Colonic mucosa (tissue), 4 donors: ENCODE results near the gene JAZF1. TPM values are rescaled to one million over a fixed set of nuclear protein-coding genes. Genes with fewer than 3 reads are reported as not detected.

ENCODE experiments used
- DNase-seq: peaks from one replicate; pipeline ENCODE4 v3.0.0-alpha.2; 2020
- H3K27ac ChIP-seq: fragments of 200-600 bp; one replicate; pipeline ENCODE4 v1.8.0; 2021
- H3K27me3 ChIP-seq: fragments of 200-600 bp; one replicate; pipeline ENCODE4 v1.8.0; 2021
- H3K36me3 ChIP-seq: fragments of 200-600 bp; one replicate; pipeline ENCODE4 v1.8.0; 2021
- H3K4me1 ChIP-seq: fragments of 200-600 bp; one replicate; pipeline ENCODE4 v1.8.0; 2021; ENCODE audit warnings: mild to moderate bottlenecking
- H3K4me3 ChIP-seq: fragments of 200-600 bp; one replicate; pipeline ENCODE4 v1.8.0; 2021
- H3K9ac ChIP-seq, 2 donors: one replicate each; pipeline ENCODE4 v1.7.0; 2013; ENCODE audit warnings: control low read depth in 2 of 2, low read depth in 2 of 2, low read length in 2 of 2
- H3K9me3 ChIP-seq: fragments of 200-600 bp; one replicate; pipeline ENCODE4 v1.8.0; 2021
- intact Hi-C: fragments of 100-400 bp; cut with DNase I; formaldehyde crosslinking; loops from one replicate; pipeline ENCODE4 v1.14.1; 2022
- total RNA-seq, 2 donors: library from RNA; stranded (reverse); fragmentation: NEBNext Ultra II Directional in 1 of 2; extraction: Animal tissue kit (Norgen Biotek cat#: 25700) in 1 of 2; gene quantifications; one replicate each; pipeline ENCODE4 v1.2.1, GENCODE V29; 2021
- TF ChIP-seq, protein P1 (sequence below): fragments of 200-600 bp; IDR thresholded peaks from one replicate; pipeline ENCODE4 v1.8.0; 2022; ENCODE audit warnings: antibody characterized with exemption, mild to moderate bottlenecking
- donor health status: healthy.
- donor health status: DM: no; HTN: no; CAD: no.
- donor health status: DM: no; HTN: no; CAD: no.

Gene JAZF1
- total RNA-seq, 2 donors from 2014 or later, result 1.8 to 10.1 TPM

DNA sequence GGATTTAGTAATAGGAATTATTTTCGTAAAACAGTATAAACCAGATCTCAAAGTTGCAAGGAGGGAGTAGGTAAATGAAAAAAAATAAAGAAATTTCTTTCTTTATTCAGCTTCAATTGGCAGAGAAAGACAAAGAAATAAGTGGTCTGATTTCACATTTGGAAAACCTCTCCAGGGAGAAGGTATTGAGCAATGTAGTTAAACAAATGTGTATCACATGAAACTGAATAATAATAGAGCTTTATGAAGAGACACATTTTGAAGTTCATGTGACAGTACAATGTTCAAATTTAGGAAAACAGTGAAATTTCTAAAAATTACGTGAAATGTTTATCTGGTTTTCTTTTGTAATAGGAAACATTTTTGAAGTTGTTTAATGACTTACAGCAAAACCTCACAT, 377.6 kb downstream of the JAZF1 start:
- no peaks in the 10 kb centered on the region for H3K27me3 ChIP-seq
- DNase-seq, result no peak
- intact Hi-C loops, result no loop called here

DNA sequence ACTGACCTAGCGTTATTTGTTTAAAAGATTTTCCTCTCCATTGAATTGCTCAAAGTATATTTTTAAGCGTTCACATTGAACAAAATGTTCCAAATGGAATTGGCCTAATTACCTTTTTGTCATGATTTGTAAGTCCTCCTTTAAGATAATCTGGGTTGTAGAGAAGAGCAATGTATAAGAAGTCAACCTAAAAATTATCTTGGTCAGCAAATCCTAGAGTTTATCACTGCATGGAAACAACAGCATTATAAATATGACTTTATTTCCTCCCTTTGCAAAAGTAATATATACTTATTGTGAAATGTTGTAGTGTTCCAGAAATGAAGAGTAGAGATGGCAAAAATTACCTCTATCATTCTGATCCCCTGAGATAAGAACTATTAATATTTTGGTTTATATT, 381.4 kb downstream of the JAZF1 start:
- Histone ChIP-seq H3K4me1 (no peaks in the 10 kb centered on the region), H3K9me3 (no peaks in the 10 kb centered on the region), H3K36me3 (no peaks in the 10 kb centered on the region), H3K9ac (no peak overlapping the region), H3K27me3 (no peaks in the 10 kb centered on the region), H3K4me3 (no peak overlapping the region), H3K27ac (no peak overlapping the region)
- intact Hi-C loops, result no loop called here
- TF ChIP-seq, protein P1, sequence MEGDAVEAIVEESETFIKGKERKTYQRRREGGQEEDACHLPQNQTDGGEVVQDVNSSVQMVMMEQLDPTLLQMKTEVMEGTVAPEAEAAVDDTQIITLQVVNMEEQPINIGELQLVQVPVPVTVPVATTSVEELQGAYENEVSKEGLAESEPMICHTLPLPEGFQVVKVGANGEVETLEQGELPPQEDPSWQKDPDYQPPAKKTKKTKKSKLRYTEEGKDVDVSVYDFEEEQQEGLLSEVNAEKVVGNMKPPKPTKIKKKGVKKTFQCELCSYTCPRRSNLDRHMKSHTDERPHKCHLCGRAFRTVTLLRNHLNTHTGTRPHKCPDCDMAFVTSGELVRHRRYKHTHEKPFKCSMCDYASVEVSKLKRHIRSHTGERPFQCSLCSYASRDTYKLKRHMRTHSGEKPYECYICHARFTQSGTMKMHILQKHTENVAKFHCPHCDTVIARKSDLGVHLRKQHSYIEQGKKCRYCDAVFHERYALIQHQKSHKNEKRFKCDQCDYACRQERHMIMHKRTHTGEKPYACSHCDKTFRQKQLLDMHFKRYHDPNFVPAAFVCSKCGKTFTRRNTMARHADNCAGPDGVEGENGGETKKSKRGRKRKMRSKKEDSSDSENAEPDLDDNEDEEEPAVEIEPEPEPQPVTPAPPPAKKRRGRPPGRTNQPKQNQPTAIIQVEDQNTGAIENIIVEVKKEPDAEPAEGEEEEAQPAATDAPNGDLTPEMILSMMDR, result no peak
- DNase-seq, result no peak

More for the DNA sequence above, 377.6 kb downstream of the JAZF1 start:
- Histone ChIP-seq H3K27ac (no peak overlapping the region), H3K9ac (no peak overlapping the region), H3K36me3 (no peaks in the 10 kb centered on the region), H3K9me3 (no peaks in the 10 kb centered on the region), H3K4me3 (no peak overlapping the region), H3K4me1 (no peaks in the 10 kb centered on the region)
- TF ChIP-seq, protein P1, result no peak

DNA sequence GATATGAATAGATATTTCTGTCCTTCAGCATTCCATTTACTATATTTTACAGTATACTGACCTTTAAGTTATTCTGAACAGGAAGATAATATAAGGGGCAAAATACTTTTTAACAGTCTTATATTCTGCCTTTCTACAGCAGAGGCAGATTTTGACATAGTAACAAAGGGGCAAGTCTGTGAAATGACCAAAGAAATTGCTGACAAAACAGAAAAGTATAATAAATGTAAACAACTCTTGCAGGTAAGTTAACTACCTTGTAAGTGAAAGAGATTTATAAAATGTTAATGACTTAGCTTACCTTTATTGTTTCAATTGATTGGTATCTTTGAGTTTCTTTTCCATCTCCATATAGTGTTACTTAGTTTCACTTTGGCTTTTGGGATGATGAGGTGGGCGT, 384.6 kb downstream of the JAZF1 start:
- no peaks in the 10 kb centered on the region for H3K9me3 ChIP-seq
- TF ChIP-seq, protein P1, result no peak
- intact Hi-C loops, result no loop called here
- H3K4me3 ChIP-seq, result no peak overlapping the region
- no peak overlapping the region for H3K9ac ChIP-seq
- H3K27ac ChIP-seq, result no peak overlapping the region
- H3K36me3 ChIP-seq, result peaks cover 4% of the 10 kb centered on the region
- no peak for DNase-seq
- H3K27me3 ChIP-seq, result no peaks in the 10 kb centered on the region
- H3K4me1 ChIP-seq, result no peaks in the 10 kb centered on the region

DNA sequence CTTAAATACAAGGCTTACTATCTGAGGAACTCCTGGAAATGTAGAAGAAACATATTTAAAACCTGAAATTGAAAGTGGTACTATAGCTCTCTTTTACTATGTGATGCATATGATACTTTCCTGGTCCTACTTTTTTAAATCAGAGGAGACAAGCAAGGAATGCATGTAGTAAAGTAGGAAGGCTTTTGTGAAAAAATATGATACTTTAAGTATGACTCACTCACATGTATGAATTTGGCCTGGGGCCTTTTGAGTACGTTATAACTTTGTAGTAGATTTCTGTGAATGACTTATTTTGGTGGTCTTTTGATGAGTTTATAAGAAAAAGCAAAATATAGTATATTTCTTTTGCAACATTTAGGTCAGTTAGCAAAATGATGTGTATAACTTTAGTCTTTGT, 386.8 kb downstream of the JAZF1 start:
- TF ChIP-seq, protein P1, result no peak
- Histone ChIP-seq H3K9ac (no peak overlapping the region), H3K4me1 (no peaks in the 10 kb centered on the region), H3K36me3 (peaks cover 4% of the 10 kb centered on the region), H3K9me3 (no peaks in the 10 kb centered on the region), H3K4me3 (no peak overlapping the region), H3K27me3 (no peaks in the 10 kb centered on the region), H3K27ac (no peak overlapping the region)
- intact Hi-C loops, result no loop called here
- DNase-seq, result no peak

DNA sequence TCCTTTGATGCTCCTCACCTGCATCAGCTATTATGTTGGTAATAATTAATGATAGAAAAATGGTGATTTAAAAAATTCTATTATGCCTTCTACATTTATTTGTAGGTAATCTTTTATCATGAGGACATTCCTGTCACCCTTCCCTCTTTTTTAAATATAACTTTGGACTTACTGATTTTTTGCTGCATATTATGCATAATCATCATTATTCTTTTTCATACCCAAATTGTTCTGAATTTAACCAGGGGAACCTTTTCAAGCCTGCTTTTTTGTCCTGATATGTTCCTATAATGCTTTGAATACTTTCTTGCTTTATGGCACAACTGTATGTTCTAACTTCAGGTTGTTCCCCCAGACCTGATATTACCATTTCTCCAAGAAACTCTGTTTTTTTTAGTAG, 392.2 kb downstream of the JAZF1 start:
- H3K9ac ChIP-seq, result no peak overlapping the region
- H3K27ac ChIP-seq, result no peak overlapping the region
- no peaks in the 10 kb centered on the region for H3K4me1 ChIP-seq
- DNase-seq, result no peak
- no peaks in the 10 kb centered on the region for H3K27me3 ChIP-seq
- intact Hi-C loops, result loop anchor here (10.0 kb wide), 1 partner anchor 136 kb away; no protein-coding TSS in a partner anchor
- no peaks in the 10 kb centered on the region for H3K9me3 ChIP-seq
- TF ChIP-seq, protein P1, result no peak
- H3K4me3 ChIP-seq, result no peak overlapping the region
- H3K36me3 ChIP-seq, result peaks cover 2% of the 10 kb centered on the region
